ENCODE measurements around the gene TRAPPC3.
"Not testable (repeated sequence)": the region's sequence is repeated elsewhere in the genome, so short reads cannot be mapped to it uniquely, and the experiment has no call there.

TRAPPC3 gene

DNA sequence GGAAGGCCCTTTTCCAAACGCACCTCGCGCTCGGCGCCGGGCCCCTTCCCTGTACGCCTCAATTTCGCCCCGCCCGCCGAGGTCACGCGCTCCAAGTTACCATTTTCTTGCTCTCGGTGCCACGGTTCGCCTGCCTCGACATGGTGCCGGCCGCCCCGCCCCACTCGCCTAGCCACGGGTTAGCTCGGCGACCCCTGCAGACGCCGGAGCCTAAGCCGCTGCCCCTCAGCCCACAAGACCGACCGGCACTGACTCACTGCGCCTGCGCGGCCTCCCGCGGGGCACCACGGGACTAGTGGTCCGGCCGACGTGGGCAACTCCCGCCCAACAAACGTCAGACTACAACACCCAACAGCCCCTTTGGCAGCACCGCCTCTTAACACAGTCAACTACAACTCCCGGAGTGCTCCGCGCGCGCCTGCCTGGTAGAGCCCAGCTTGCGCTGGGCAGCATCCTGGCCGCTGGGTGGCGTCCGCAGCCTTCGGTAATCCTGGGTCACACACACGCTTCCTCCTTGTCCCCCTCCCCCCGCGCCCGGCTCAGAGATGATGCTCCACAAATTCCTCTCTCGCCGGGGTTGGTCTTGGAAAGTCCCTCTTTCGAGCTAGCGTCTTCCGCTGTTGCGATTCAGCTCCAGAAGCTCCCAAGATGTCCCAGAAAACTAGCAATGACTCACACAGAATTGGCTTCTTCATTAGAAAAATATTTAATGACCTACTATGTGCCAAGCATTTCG, at the start of gene TRAPPC3:
TRAPPC3 (minus strand) TSS at position 250 of the 736 bp plus-strand sequence; CDS start at position 142, 108 bp downstream.
- peak; percentile 99 for DNase-seq (ENCODE audit: low read depth)

DNA sequence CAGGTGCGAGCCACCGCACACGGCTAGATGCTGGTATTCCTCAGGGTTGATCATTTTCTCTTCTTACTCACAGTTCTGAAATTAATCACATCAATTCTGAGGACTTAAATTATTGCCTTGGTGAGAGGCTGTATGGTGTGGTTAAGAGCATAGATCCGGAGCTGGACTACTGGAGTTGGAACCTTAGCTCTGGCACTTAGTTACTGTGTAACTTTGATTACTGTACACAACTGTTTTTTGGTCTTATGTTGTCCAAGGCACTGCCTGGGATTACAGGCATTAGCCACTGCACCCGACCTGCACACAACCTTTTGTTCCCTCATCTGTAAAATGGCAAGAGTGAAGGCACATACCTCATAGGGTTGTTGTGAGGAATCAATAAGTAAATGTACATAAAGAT, 49.4 kb upstream of the TRAPPC3 start:
- no peak for DNase-seq (ENCODE audit: low read depth)

GRCh38 chr1:36196805-36197204, 47.5 kb upstream of the TRAPPC3 start:
- DNase-seq (ENCODE audit: low read depth): not testable (repeated sequence)

- DNase-seq (ENCODE audit: low read depth): peak; percentile 68
These were observed 38.7 kb upstream of the TRAPPC3 start for GRCh38 chr1:36187800-36188593.

GRCh38 chr1:36183309-36183856, 34.1 kb upstream of the TRAPPC3 start:
- DNase-seq (ENCODE audit: low read depth): no peak

DNA sequence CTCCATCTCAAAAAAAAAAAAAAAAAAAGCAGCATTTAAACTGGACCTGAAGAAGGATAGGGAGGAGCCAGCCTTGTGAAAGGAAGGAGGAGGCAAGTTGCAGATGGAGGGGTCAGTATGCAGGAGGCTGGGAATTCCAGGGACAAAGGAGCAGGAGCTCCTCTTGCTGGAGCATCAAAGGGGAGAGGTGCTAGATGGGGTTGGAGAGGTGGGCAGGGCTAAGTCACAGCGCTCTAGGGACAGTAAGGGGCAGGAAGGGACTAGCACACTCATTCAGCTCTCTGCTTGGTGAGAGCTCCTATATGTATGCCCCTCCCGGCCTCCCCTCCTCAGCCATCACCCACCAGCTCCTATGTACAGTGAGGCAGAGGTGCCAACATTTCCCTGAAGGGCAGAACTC, 33.4 kb upstream of the TRAPPC3 start:
- no peak for DNase-seq (ENCODE audit: low read depth)

- DNase-seq (ENCODE audit: low read depth): no peak
These were observed 29.9 kb upstream of the TRAPPC3 start for GRCh38 chr1:36179220-36179600.

DNA sequence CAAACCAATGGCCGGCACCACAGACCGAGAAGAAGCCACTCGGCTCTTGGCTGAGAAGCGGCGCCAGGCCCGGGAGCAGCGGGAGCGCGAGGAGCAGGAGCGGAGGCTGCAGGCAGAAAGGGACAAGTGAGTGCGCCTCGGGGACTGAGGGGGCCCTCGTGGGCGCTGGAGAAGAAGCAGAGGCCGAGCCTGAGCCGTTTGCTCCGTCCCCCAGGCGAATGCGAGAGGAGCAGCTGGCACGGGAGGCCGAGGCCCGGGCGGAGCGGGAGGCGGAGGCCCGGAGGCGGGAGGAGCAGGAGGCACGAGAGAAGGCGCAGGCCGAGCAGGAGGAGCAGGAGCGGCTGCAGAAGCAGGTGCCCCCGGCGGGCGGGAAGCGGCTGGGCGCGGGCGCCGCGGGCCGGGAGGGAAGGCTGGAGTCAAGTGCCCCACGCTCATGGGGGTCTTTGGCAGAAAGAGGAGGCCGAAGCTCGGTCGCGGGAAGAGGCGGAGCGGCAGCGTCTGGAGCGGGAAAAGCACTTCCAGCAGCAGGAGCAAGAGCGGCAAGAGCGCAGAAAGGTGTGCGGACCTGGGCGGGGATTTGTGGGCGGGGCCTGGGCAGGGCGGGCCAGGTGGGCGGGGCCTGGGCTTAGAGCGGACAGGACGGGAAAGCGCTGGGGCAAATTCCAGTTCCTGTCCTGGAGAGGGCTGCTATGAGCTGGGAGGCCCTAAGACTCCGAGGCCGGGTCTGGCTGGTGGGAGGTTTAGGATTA, 29.4 kb upstream of the TRAPPC3 start:
- no peak for DNase-seq (ENCODE audit: low read depth)

DNA sequence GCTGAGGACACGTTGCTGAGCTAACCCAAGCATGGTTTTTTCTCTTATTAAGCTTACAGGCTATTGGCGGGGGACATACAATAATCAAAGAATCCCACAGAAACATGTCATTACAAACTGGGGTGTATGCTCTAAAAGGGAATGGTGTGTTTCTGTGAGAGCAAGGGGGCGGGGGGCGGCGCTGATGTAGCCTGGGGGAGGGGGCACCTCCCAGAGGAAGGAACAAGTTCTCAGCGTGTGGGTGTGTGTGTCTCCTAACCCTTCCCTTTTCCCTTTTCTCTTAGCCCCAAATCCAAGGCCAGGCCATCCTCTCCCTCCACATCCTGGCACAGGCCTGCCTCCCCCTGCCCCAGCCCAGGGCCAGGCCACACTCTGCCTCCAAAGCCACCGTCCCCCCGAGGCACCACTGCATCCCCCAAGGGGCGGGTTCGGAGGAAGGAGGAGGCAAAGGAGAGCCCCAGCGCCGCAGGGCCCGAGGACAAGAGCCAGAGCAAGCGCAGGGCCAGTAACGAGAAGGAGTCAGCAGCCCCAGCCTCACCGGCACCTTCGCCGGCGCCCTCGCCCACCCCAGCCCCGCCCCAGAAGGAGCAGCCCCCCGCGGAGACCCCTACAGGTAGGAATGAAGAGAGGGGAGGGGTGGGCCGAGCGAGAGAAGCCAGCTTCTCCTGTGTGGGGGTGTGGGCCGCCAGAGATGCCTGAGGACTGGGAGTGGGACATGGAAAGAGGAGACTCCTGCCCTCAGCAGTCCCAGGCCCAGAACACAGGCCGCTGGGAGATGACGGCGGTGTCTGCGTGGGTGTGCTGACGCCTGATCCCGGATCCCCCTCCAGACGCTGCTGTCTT, 28.5 kb upstream of the TRAPPC3 start:
- no peak for DNase-seq (ENCODE audit: low read depth)

- no peak for DNase-seq (ENCODE audit: low read depth)
These were observed 27.0 kb upstream of the TRAPPC3 start for GRCh38 chr1:36176106-36176949.

DNA sequence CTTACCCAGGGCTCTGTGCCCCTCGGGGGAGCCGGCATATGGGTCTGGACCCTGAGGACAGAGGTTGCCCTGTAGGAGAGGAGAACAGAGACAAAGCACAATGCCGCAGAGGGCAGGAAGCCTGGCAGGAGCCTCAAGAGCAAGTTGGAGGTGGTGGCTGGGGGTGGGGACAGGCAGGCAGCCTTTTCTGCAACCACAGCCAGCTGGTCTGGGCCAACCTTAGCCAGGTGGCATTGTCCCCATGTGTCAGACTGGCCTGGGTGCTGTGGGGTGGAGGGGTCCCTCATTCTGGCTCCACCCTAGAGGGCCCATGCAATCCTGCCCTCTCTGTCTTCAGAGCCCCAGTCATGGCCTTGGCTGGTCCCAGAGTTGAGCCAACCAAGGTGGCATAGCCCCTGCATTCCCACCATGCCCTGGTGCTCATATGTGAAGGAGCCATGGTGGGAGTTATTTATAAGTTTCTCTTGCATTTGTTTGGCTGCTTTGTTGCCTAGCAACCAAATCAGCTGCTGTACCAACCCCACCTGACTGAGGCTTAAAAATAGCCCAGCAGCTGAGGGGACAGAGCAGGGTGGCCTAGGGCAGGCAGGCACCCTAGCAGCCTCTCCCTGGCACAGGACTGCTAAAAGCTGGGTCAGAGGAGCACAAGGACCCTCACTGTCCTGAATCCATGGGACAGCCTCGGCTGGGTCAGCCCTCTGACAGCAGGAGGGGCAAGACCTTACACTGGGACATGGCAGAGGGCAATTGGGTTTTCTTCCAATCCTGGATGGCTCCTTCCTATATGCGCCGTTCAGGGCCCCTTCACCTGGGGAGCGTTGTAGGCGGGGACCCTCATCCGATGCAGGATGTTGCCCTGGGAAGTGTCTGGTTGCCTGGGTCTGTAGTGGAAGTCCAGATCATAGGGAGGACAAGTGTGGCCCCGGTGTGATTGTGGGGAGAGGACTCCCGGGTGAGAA, 26.1 kb upstream of the TRAPPC3 start:
- no peak for DNase-seq (ENCODE audit: low read depth)

- no peak for DNase-seq (ENCODE audit: low read depth)
These were observed 25.4 kb upstream of the TRAPPC3 start for GRCh38 chr1:36174713-36175112.

GRCh38 chr1:36172983-36173382, 23.7 kb upstream of the TRAPPC3 start:
- no peak for DNase-seq (ENCODE audit: low read depth)

GRCh38 chr1:36172017-36172747, 22.9 kb upstream of the TRAPPC3 start:
- no peak for DNase-seq (ENCODE audit: low read depth)

- DNase-seq (ENCODE audit: low read depth): no peak
These were observed 21.5 kb upstream of the TRAPPC3 start for GRCh38 chr1:36170643-36171412.

DNA sequence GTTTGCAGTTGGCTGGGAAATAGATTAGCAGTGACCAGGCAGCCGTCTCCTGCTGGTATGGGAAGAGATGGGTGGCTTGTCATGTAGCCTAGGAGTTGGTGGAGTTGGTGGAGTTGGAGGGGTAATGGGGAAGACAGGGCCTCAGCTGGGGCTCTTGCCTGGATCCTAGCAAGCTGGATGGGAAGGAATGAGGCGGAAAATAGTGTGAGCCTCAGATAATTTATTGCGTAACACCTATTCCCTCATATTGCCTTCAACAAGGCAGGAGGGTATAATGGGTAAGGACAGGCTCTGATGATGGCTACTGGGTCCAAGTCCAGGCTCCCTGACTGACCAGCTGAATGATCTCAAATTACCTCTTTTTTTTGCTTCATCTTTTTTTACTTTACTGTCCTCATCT, 19.2 kb upstream of the TRAPPC3 start:
- no peak for DNase-seq (ENCODE audit: low read depth)

- no peak for DNase-seq (ENCODE audit: low read depth)
These were observed 17.9 kb upstream of the TRAPPC3 start for GRCh38 chr1:36166938-36167905.

Data from activated T-helper 1 cell treated with Interleukin-2 at 50 U/mL for 16 hours (primary cell).